Activated CD8-positive, alpha-beta memory T cell treated with anti-CD3 and anti-CD28 coated beads for 36 hours (primary cell): ENCODE measurements around the gene HRH1. TPM values are rescaled to one million over a fixed set of nuclear protein-coding genes. Genes with fewer than 3 reads are reported as not detected.

ENCODE experiments used
- CTCF ChIA-PET: fragments of 350-600 bp; sonication (Branson Sonifier 250); formaldehyde crosslinking; loops from one replicate; lab custom pipeline; 2021; ENCODE audit warnings: antibody characterized with exemption; lab: Charles Lee
- POLR2A ChIA-PET: fragments of 350-600 bp; sonication (Branson Sonifier 250); formaldehyde crosslinking; loops from one replicate; lab custom pipeline; 2021; ENCODE audit warnings: antibody characterized with exemption; lab: Charles Lee
- total RNA-seq, 2 experiments: library from RNA; stranded (reverse); gene quantifications; one replicate each; pipeline ENCODE4 v1.2.3, GENCODE V29; 2021

Gene HRH1
- total RNA-seq, 2 experiments from 2014 or later = 0.27 to 0.46 TPM

GRCh38 chr3:11288786-11289637, 134.7 kb downstream of the HRH1 start:
- POLR2A ChIA-PET = interaction anchor here (0.7 to 1.2 kb wide), 3 partner anchors 16 to 19 kb away, joined by 3 to 4 read pairs (median 4); partner anchors contain the start of gene ATG7
- CTCF ChIA-PET = interaction anchor here (1.0 to 1.4 kb wide), 4 partner anchors 10 to 54 kb away, joined by 3 to 5 read pairs (median 3); no protein-coding TSS in a partner anchor

DNA sequence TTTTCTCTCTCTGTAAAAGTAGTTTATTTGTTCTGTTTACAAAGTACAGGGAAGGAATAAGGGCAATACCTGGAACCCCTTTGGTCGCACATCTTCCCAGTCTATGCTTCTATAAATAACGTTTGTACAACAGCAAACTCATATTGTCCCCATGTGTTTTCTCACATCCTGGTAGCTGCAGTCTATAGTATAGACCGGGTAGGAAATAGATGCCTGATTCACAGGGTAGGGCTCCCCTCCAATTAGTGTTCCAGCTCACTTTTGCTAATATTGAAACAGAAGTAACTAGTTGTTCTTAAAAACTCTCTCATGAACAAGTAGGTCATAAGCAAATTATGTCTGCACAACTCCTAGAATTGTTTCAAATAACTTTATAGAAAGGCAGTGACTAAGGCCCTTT, 135.6 kb downstream of the HRH1 start:
- ChIA-PET CTCF (interaction anchor here (1.0 to 1.9 kb wide), 4 partner anchors 42 to 55 kb away, joined by 3 to 6 read pairs (median 3); no protein-coding TSS in a partner anchor), POLR2A (interaction anchor here (0.7 to 1.8 kb wide), 3 partner anchors 17 to 18 kb away, joined by 4 to 12 read pairs (median 4); partner anchors contain the start of gene ATG7)

- ChIA-PET CTCF (interaction anchor here (0.5 to 1.9 kb wide), 5 partner anchors 17 to 51 kb away, joined by 3 to 6 read pairs (median 3); partner anchors contain the start of gene ATG7), POLR2A (interaction anchor here (0.5 to 1.8 kb wide), 6 partner anchors 16 to 1936 kb away, joined by 3 to 12 read pairs (median 3); partner anchors contain the start of gene ATG7)
Observed at GRCh38 chr3:11290743-11291680, 136.7 kb downstream of the HRH1 start.

- POLR2A ChIA-PET = interaction anchor here (0.5 to 1.8 kb wide), 5 partner anchors 15 to 513 kb away, joined by 3 to 12 read pairs (median 3); partner anchors contain the start of gene ATG7
- CTCF ChIA-PET = interaction anchor here (1.1 to 1.9 kb wide), 2 partner anchors 20 to 52 kb away, joined by 3 to 6 read pairs; partner anchors contain the start of gene ATG7
Observed at GRCh38 chr3:11291808-11292207, 137.5 kb downstream of the HRH1 start.

GRCh38 chr3:11297126-11297525, 142.8 kb downstream of the HRH1 start:
- POLR2A ChIA-PET = no interaction called here
- CTCF ChIA-PET = no interaction called here

DNA sequence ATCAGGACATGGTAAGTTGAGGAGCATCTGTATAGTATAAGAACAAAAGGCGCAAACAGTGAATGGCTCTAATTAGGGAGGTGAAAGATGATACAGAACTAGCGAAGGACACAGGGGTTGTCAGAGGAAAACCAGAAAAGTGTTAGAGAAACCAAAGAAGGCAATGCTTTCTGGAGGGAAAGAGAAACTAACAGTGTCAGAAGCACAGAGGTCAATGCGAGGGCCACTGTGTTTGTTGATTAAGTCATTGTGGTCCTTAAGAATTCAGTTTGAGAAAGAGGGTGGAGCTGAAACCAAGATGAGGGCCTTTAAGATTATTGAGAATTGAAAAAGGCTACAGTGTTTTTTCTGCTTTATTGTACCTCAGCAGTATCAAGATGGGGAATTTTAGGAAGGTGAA, 146.7 kb downstream of the HRH1 start:
- CTCF ChIA-PET = no interaction called here

DNA sequence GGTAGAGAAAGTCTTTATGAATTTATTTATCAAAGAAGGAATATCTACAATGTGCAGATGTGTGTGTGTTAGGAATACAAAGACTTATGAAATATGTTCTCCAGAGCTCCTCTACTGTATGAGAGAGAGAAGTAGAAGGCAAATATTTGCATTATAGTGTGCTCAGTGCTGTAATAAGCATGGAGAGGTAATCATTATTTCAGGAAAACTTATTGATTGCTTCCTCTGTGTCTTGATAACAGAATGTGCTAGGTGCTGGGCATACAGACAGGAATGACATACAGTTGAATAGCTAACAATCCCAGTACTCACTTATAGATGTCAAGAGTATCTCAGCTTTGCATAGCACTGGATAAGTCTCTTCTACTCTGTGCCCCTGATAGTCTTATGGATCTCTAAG, 148.2 kb downstream of the HRH1 start:
- ChIA-PET CTCF (no interaction called here), POLR2A (no interaction called here)

More for the DNA sequence above, 146.7 kb downstream of the HRH1 start:
- POLR2A ChIA-PET = no interaction called here

GRCh38 chr3:11304175-11304574, 149.9 kb downstream of the HRH1 start:
- ChIA-PET POLR2A (no interaction called here), CTCF (no interaction called here)

GRCh38 chr3:11305509-11305908, 151.2 kb downstream of the HRH1 start:
- POLR2A ChIA-PET = no interaction called here
- CTCF ChIA-PET = no interaction called here

- POLR2A ChIA-PET = interaction anchor here (0.9 to 1.1 kb wide), 2 partner anchors 16 to 35 kb away, joined by 3 to 6 read pairs; partner anchors contain the start of gene ATG7
- CTCF ChIA-PET = interaction anchor here (1.0 to 1.4 kb wide), 2 partner anchors 18 to 34 kb away, joined by 3 to 5 read pairs; no protein-coding TSS in a partner anchor
Observed at GRCh38 chr3:11306817-11307589, 152.7 kb downstream of the HRH1 start.

- CTCF ChIA-PET = no interaction called here
- POLR2A ChIA-PET = interaction anchor here (0.7 kb wide), 1 partner anchor 19 kb away, joined by 3 read pairs; no protein-coding TSS in a partner anchor
Observed at GRCh38 chr3:11307830-11308432, 153.6 kb downstream of the HRH1 start.

DNA sequence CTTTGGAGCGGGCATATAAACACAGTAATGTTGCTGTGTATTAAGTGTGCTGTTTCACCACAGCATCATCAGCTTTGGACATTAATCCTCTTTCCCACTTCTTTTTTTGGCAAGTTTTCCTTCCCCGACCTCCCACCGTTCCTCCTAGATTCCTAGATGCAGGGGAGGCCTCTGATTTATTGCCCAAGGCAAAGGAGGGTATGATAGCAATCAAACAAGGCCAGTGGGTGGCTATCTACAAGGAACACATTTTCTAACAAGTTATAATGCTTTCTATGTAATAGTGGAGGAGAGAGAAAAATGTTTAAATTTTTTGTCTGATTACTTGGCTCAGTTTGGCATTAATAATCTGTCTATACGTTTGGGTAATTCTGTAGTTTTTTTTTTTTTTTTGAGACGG, 156.0 kb downstream of the HRH1 start:
- POLR2A ChIA-PET = no interaction called here

GRCh38 chr3:11312166-11312565, 157.9 kb downstream of the HRH1 start:
- ChIA-PET POLR2A (no interaction called here), CTCF (interaction anchor here (2.2 kb wide), 1 partner anchor 23 kb away, joined by 8 read pairs; no protein-coding TSS in a partner anchor)

More for the DNA sequence above, 156.0 kb downstream of the HRH1 start:
- CTCF ChIA-PET = no interaction called here

Other genes starting within 250 kb of the HRH1 start
- not detected for gene SLC6A1, start 161.7 kb upstream of the HRH1 start, total RNA-seq
- 10 to 100 TPM; 27.8 to 28.5 TPM for gene ATG7, start 117.9 kb downstream of the HRH1 start, total RNA-seq